ENCODE data around the gene GOLGA8K. TPM values are rescaled to one million over a fixed set of nuclear protein-coding genes. Genes with fewer than 3 reads are reported as not detected.
"Not testable (repeated sequence)": the region's sequence is repeated elsewhere in the genome, so short reads cannot be mapped to it uniquely, and the experiment has no call there.

The GOLGA8K gene
- total RNA-seq, 4 donors from 2014 or later: 0.83 to 3.5 (median 2.5) TPM

GRCh38 chr15:32345978-32346547, 57.0 kb downstream of the GOLGA8K start:
- H3K4me3 ChIP-seq (replicated peaks in 1 of 3); H3K27me3 ChIP-seq; DNase-seq; H3K4me1 ChIP-seq; H3K9me3 ChIP-seq; intact Hi-C loops (cut with DNase I); H3K27ac ChIP-seq; H3K36me3 ChIP-seq: not testable (repeated sequence)
- WGBS, 2 donors: 0% methylated on average over 10 of the region's 46 CpGs; no CpG with 5 or more reads in 1 of the 2 donors

- H3K4me1 ChIP-seq; H3K9me3 ChIP-seq; H3K4me3 ChIP-seq (replicated peaks in 1 of 3); DNase-seq; H3K36me3 ChIP-seq; H3K27ac ChIP-seq; intact Hi-C loops (cut with DNase I); H3K27me3 ChIP-seq: not testable (repeated sequence)
- 60 to 67% methylated on average over 1 to 2 of the region's 3 CpGs for WGBS, 2 donors
Measured at GRCh38 chr15:32343921-32344320, 59.2 kb downstream of the GOLGA8K start.

Small RNA genes lying within 50 kb of the gene (small RNA-seq; reads per million reads assigned to genes)
- gene RF00096 (not detected), gene RN7SL185P (not detected), gene RN7SL539P (not detected)

Other genes starting within 250 kb of the GOLGA8K start
- gene GOLGA8O, start 52.3 kb upstream of the GOLGA8K start, total RNA-seq: 10 to 100 TPM in 1 of 4 donors, 1 to 10 TPM in 3; 2.6 to 11.7 (median 7.1) TPM
- 100 to 1,000 TPM in 1 of 4 donors, 10 to 100 TPM in 3; 28.9 to 380 (median 80.8) TPM for gene GOLGA8N, start 190.2 kb upstream of the GOLGA8K start, total RNA-seq
- gene ARHGAP11A, start 212.2 kb upstream of the GOLGA8K start, total RNA-seq: 1 to 10 TPM; 2.0 to 8.2 (median 4.8) TPM
- 10 to 100 TPM in 2 of 4 donors, 1 to 10 TPM in 2; 2.7 to 11.8 (median 8.3) TPM for gene SCG5, start 238.4 kb upstream of the GOLGA8K start, total RNA-seq

Data from thyroid gland (tissue), 4 donors.